H7 (cell line): ENCODE data around the gene ARVCF. TPM values are rescaled to one million over a fixed set of nuclear protein-coding genes. Genes with fewer than 3 reads are reported as not detected.

ENCODE experiments used
- DNase-seq: peaks from one replicate; pipeline ENCODE4 v3.0.0; 2012
- H3K27me3 ChIP-seq: 2 replicates; pipeline ENCODE4 v1.6.0; 2011; ENCODE audit warnings: mild to moderate bottlenecking, low read length; ENCODE audit not compliant: control insufficient read depth, insufficient read depth
- H3K36me3 ChIP-seq: replicated peaks from 2 replicates; pipeline ENCODE4 v1.5.1; 2011; ENCODE audit warnings: low read length; ENCODE audit not compliant: control insufficient read depth, insufficient read depth
- H3K4me3 ChIP-seq: 2 replicates; pipeline ENCODE4 v1.5.1; 2011; ENCODE audit warnings: low read depth, mild to moderate bottlenecking, control low read depth, low read length, moderate library complexity; ENCODE audit not compliant: insufficient read depth
- total RNA-seq: library from RNA; depleted of rRNA; stranded (reverse); fragments of >200 nt; shearing (Covaris generic); gene quantifications from 2 replicates; pipeline ENCODE4 v1.2.3, GENCODE V29; 2014

Gene ARVCF
- total RNA-seq, 1 experiment from 2014 or later: 35.8 TPM

DNA sequence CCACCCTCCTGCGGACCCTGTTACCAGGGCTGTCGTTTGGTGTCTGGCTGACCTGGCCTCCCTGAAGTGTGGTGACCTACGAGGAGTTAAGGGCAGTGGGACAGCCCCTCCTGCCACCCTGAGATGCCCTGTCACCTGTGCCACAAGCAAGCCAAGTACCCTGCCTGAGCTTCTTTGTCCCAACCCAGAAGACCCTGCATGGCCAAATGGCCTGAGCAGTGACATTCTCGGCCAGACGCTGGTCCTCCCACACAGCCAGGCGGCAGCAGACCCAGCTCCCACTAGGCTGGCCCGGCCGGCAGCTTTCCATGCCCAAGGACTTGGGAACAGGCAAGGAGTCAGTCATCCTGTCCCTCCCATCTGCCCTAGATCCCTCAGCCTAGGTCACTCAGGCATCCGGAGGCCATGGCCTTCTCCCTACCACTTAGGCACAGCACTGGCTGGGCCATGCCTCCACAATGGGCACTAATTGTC is 7.6 kb downstream of the ARVCF start:
- no peaks in the 10 kb centered on the region for H3K36me3 ChIP-seq
- no peak overlapping the region for H3K4me3 ChIP-seq
- DNase-seq: no peak
- no peaks in the 10 kb centered on the region for H3K27me3 ChIP-seq

DNA sequence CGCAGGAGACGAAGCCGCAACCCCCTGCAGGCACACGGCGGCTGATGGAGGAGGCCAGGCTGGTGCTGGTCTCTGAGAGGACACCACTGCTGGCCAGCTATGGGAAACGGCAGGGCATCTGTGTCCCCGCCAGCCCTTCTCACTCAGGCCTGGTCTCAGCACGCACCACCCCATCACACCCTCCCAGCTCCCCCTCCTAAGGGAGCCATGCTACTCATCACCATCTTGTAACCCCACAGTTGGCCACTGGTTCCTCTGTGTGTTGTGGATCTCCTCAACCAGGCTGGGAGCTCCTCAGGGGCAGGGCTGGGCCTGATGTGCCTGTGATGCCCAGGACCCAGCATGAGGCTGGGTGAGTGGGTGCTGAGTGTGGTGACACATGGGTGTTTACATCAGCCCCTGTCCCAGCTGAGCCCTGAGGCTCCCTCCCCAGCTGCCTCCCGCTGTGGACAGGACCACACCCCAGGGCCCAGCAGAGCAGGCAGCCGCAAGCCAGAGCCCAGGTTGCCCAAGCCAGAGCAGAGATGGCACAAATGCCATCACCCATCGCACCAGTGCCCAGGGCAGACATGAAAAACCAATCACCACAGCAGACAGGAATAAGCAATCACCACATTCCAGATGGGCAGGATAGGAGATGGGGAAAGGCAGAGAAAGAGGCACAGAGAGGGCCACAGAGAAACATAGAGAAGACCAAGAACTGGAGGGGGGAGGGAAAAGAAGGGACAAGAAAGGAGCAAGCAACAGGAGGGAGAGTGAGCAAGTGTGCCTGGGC is 8.2 kb downstream of the ARVCF start:
- Histone ChIP-seq H3K36me3 (no peaks in the 10 kb centered on the region), H3K4me3 (no peak overlapping the region), H3K27me3 (no peaks in the 10 kb centered on the region)
- no peak for DNase-seq

DNA sequence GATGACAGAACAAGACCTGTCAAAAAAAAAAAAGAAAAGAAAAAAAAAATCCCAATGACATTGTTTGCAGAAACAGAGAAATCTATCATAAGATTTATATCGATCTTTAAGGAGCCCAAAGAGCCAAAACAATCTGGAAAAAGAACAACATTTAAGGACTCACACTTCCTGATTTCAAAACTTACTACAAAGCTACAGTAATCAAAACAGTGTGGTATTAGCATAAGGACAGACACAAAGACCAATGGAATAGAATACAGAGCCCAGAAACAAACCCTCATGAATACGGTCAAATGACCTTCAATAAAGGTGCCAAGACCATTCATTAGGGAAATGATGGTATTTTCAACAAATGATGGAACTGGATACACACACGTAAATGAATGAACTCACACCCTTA is 12.2 kb downstream of the ARVCF start:
- no peak overlapping the region for H3K4me3 ChIP-seq
- H3K36me3 ChIP-seq: no peaks in the 10 kb centered on the region
- no peak for DNase-seq
- H3K27me3 ChIP-seq: no peaks in the 10 kb centered on the region

DNA sequence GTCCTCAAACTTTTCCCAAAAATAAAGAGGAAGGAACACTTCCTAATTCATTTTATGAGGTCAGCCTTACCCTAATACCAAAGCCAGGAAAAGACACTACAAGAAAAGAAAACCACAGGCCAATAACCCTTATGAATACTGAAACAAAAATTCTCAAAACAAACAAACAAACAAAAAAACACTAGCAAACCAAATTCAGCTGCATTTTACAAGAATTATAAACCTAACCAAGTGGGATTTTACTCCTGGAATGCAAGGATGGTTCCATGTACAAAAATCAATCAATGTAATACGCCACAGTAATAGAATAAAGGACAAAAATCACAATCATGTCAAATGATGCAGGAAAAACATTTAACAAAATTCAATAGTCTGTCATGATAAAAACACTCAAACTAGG is 13.3 kb downstream of the ARVCF start:
- Histone ChIP-seq H3K36me3 (no peaks in the 10 kb centered on the region), H3K4me3 (no peak overlapping the region)
- no peak for DNase-seq

DNA sequence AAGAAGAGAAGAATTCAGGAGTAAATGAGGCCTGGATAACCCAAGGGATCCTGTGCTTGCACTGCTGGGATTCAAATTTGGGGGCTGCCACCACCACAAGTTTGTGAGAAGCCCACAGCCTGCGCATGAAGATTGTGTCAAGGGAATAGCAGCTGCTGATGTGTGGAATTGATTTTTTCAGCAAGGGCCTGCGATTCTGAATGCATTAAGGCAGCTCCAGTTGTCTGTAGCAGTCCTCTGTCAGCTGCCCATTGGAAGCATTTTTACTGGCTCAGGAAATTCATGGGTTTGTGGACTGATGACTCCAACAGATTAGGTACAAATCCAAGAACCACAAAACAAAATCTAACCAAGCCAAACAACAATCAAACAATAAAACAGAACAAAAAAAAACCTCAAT is 14.0 kb downstream of the ARVCF start:
- Histone ChIP-seq H3K36me3 (no peaks in the 10 kb centered on the region), H3K27me3 (no peaks in the 10 kb centered on the region), H3K4me3 (no peak overlapping the region)
- DNase-seq: no peak

More for the DNA sequence above, 13.3 kb downstream of the ARVCF start:
- H3K27me3 ChIP-seq: no peaks in the 10 kb centered on the region

DNA sequence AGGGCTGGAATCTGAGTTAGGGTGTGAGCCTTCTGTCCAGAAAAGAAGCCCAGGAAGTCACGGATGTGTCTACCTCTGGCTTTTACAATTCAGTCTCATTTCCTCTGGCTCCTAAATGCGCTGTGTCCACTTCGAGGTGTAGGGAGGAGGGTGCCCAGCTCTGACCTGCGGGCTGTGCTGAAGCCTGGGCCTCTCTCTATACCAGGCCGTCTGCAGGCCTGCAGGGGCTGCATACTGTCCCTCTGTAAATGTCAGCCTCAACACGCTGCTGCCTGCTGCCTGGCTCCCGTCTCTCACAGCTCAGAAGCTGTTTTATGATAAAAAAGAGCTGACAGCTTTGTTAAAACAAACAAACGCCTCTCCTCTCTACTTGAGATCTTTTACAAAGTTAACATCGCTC is 14.5 kb downstream of the ARVCF start:
- Histone ChIP-seq H3K27me3 (no peaks in the 10 kb centered on the region), H3K4me3 (no peak overlapping the region), H3K36me3 (no peaks in the 10 kb centered on the region)
- DNase-seq: no peak

DNA sequence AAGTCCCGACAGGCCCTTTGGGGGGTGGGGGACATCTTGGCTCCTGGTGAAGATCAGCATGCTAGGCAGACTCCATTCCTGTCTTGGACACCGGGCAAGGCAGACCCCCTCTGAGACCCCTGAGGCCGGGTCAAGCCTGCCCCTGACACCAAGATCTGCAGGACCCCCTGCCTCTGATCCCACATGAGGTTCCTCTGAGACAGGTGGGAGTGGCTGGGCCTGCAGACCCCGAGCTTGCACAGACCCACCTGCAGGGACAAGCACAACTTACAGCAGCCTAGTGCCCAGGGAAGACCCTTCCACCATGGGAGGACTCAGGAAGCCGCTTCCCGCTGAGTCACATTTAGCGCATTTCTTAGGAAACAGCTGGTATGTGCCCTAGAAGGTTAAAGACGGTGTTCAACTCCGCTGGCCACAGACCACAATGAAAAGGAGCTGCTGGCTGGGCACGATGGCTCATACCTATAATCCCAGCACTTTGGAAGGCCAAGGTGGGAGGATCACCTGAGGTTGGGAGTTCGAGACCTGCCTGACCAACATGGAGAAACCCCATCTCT is 15.5 kb downstream of the ARVCF start:
- Histone ChIP-seq H3K4me3 (no peak overlapping the region), H3K36me3 (no peaks in the 10 kb centered on the region), H3K27me3 (no peaks in the 10 kb centered on the region)
- DNase-seq: no peak

DNA sequence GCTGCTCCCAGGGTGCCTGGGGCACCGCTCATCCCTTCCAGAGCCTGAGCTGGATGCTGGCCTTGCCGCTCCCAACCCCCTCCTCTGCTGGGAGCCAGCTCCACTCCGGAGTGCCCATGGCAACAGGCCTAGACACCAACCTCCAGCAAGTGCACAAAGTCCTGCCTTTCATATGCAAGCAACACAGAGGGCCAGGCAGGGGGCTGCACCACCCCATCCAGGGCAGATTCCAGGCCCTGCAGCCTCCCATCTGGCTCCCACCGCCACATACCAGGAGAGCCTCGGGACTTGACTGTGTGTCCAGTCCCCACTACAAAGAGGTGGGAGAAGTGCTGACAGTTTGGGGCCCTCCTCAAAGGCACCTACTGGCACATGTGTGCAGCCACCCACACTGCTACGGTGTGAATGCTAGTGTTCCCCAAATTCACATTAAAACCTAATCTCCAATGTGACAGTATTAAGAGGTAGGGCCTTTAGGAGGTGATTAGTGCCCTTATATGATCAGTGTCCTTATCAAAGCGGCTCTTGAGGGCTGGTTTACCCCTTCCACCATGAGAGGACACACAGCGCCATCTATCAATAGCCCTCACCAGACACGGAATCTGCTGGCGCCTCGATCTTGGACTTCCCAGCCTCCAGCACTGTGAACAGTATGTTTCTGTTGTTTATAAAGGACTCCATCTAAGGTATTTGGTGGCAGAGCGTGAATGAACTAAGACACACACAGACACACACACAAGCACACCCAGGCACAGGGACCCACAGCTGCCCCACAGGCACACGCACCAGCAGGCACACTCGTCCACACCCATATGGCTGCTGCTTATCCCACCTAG is 16.2 kb downstream of the ARVCF start:
- H3K27me3 ChIP-seq: no peaks in the 10 kb centered on the region
- H3K36me3 ChIP-seq: no peaks in the 10 kb centered on the region
- H3K4me3 ChIP-seq: no peak overlapping the region
- DNase-seq: peak; percentile 85

DNA sequence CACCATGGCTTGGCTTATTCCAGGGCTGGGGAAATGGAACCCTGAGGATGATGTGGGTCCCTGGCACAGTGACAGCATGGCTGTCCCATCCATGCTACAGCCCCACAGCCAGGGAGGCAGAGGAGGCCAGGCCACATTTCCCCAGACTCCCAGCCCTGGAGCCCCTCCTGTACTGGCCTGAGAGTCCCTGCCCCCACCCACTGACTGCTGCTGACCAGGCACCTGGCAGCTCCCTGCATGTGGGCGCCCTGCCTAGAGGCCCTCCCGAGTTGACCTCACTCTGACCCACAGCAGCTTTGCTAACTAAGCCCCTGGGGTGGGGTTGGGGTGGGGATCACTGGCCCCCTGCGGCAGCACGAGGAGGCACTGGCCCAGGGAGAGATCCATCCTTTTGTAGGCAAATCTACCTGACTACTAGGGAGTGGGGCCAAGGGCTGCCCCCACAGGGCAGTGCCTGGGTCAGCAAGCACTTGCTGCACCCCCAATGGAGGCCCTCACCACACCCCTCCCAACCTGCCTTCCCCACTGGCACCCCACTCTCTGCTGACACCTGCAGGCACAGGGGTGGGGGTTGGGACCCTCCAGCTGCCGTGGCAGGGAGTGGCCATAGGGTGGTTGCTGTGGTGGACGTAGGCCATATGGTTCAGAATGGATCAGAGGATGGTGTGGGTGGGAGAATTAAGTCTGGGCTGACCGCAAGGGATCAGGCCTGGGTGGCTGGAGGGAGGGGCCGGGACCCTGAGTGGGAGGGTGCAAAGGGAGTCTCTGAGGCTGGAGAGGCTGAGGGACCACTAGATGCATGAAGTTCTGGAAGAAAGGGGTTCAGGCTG is 17.4 kb downstream of the ARVCF start:
- no peaks in the 10 kb centered on the region for H3K36me3 ChIP-seq
- peak; percentile 72 for DNase-seq
- H3K27me3 ChIP-seq: no peaks in the 10 kb centered on the region

DNA sequence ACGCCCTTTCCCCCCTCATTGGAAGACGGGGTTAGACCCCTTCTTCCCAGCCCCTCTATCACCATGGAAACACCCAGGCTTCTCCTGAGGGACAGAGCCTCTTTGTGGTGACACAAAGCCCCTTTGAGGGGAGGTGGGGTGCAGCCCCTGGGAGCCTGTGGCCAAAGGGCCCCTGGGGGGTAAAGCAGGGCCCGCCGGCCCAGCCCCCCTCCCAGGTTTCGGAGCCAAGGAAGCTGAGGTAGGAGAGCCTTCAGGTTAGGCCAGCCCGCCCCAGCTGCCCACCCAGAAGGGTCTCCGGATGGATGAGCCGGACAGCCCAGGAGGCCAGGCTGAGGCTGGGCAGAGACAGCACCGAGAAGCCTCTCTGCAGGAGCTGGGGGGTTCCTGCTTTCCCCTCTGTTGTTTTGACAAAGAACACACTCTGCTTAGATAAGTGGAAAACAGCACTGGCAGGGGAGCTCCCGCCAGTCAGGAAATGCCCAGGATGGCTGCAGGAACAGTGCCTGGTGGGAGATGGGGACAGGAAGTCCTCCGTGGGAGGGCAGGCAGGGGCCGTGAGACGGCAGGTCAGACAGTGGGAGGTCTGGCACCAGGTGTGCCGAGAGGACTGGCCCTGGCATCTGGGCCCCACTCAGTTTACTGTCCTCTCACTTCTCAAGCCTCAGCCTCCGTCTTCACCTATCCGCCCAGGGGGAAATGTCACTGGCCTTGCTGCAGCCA is 18.2 kb downstream of the ARVCF start:
- no peak overlapping the region for H3K4me3 ChIP-seq
- no peaks in the 10 kb centered on the region for H3K27me3 ChIP-seq
- peak; percentile 76 for DNase-seq
- H3K36me3 ChIP-seq: no peaks in the 10 kb centered on the region

More for the DNA sequence above, 17.4 kb downstream of the ARVCF start:
- no peak overlapping the region for H3K4me3 ChIP-seq

DNA sequence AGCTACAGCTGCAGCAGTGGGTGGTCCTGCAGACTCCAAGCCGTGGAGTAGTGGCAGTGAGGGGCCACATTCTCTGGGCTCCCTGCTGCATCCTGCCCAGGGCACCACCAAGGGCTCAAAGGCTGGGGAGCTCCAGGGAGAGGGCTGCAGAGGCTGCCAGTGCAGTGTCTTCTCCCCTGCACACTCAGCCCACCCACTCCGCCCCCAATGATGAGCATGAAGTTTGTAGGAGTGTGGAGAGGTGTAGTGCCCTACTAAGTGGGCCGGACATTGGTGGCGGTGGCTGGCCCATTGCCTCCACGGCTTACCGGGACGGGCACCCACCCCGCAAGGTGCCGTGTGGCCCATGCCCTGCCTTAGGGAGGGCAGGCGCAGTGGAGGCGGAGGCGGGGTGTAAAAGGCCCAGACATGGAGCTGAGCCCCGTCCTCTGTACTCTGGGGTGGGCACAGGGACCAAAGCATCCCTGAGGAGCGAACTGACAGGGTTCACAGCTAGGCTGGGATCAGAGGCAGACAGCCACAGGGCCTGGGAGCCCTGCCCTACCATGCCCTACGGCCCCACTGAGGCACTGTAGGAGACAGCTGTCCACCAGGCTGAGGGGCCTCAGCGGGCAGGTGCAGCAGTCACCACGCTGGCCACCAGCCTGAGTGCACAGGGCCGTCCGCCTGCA is 18.9 kb downstream of the ARVCF start:
- no peaks in the 10 kb centered on the region for H3K27me3 ChIP-seq
- DNase-seq: no peak
- H3K36me3 ChIP-seq: no peaks in the 10 kb centered on the region
- H3K4me3 ChIP-seq: no peak overlapping the region

DNA sequence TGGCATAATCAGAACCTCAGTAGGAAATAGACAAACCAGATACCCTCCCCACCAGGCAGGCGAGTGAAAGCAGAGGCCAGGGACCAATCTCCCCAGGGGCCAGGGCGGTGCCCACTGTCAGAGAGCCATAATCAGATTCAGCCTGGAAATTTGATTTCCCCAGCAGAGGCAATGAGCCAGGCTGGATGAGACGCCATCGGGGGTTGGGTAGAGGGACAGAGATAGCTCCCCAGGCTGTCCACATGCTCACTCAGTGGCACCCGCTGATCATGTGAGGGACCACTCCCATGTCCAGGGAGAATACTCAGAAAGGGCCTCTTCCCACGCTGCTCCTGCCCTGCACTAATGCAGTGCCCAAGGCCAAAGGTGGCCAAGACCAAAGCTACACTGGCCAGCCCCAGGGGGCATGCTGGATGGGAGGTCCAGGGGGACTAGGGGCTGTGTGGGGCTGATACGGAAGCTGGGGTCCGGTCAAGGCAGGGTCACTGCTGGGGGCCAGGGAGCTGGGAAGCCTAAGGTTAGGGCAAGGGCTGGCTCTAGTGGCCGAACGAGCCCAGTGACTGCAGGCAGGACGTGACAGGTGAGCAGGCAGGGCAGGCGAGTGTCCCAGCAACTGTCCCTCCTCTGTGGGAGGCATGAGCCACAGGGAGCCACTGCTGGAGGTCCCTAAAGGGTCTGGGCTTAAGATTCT is 19.8 kb downstream of the ARVCF start:
- H3K36me3 ChIP-seq: no peaks in the 10 kb centered on the region
- DNase-seq: no peak
- H3K27me3 ChIP-seq: no peaks in the 10 kb centered on the region
- H3K4me3 ChIP-seq: no peak overlapping the region
